T-helper 17 cell (primary cell): ENCODE results near the gene EEA1. TPM values are rescaled to one million over a fixed set of nuclear protein-coding genes. Genes with fewer than 3 reads are reported as not detected.

Source experiments
- ATAC-seq: fragments of 150-1000 bp; cut with Tn5 transposase; 2 replicates; pipeline ENCODE4 v1.10.0; 2021; ENCODE audit warnings: mild to moderate bottlenecking, moderate library complexity
- DNase-seq, 3 donors: peaks; one replicate each; pipeline versions ENCODE4 v3.0.0 to v3.0.0-alpha.2; 2020 to 2021
- H3K9me3 ChIP-seq: one replicate; pipeline ENCODE4 v1.7.0; 2013; ENCODE audit warnings: low read length, mild to moderate bottlenecking; ENCODE audit not compliant: control insufficient read depth, poor library complexity, severe bottlenecking
- H3K27ac Mint-ChIP-seq: one replicate; pipeline ENCODE4 v1.8.0; 2022; ENCODE audit warnings: mild to moderate bottlenecking, moderate library complexity, mixed read lengths
- H3K27me3 Mint-ChIP-seq: one replicate; pipeline ENCODE4 v1.8.0; 2022; ENCODE audit warnings: mixed read lengths
- H3K36me3 Mint-ChIP-seq: one replicate; pipeline ENCODE4 v1.8.0; 2022; ENCODE audit warnings: low read depth, mixed read lengths
- H3K4me1 Mint-ChIP-seq: one replicate; pipeline ENCODE4 v1.8.0; 2022; ENCODE audit warnings: mild to moderate bottlenecking, mixed read lengths
- H3K4me3 Mint-ChIP-seq: one replicate; pipeline ENCODE4 v1.8.0; 2022; ENCODE audit warnings: mild to moderate bottlenecking, moderate library complexity, mixed read lengths
- total RNA-seq, 4 donors: library from RNA in 2 of 4; stranded (reverse) in 2 of 4; gene quantifications; one replicate each; pipeline ENCODE4 v1.2.3 and lab custom pipeline; 2022 to 2026

Gene EEA1
- total RNA-seq, 2 donors from 2014 or later: 13.2 to 16.1 TPM

- H3K9me3 ChIP-seq: no peaks in the 10 kb centered on the region
- ATAC-seq (no peak), DNase-seq (no peak)
- peaks cover 8% of the 10 kb centered on the region for H3K36me3 Mint-ChIP-seq
- H3K27ac Mint-ChIP-seq: no peak overlapping the region
- H3K4me1 Mint-ChIP-seq: peaks cover 9% of the 10 kb centered on the region
- no peak overlapping the region for H3K4me3 Mint-ChIP-seq
- H3K27me3 Mint-ChIP-seq: no peaks in the 10 kb centered on the region
Measured at GRCh38 chr12:92859650-92860386, 69.3 kb downstream of the EEA1 start.

GRCh38 chr12:92857818-92858217, 71.3 kb downstream of the EEA1 start:
- peaks cover 8% of the 10 kb centered on the region for H3K36me3 Mint-ChIP-seq

GRCh38 chr12:92854344-92854743, 74.8 kb downstream of the EEA1 start:
- Mint-ChIP-seq H3K4me1 (peaks cover 2% of the 10 kb centered on the region), H3K4me3 (no peak overlapping the region), H3K36me3 (peaks cover 6% of the 10 kb centered on the region), H3K27me3 (no peaks in the 10 kb centered on the region), H3K27ac (no peak overlapping the region)
- DNase-seq: no peak
- ATAC-seq: no peak
- H3K9me3 ChIP-seq: no peaks in the 10 kb centered on the region

More at GRCh38 chr12:92857818-92858217, 71.3 kb downstream of the EEA1 start:
- no peak overlapping the region for H3K4me3 Mint-ChIP-seq
- H3K4me1 Mint-ChIP-seq: peaks cover 5% of the 10 kb centered on the region
- H3K27ac Mint-ChIP-seq: no peak overlapping the region
- DNase-seq (no peak), ATAC-seq (no peak)
- no peaks in the 10 kb centered on the region for H3K27me3 Mint-ChIP-seq
- H3K9me3 ChIP-seq: no peaks in the 10 kb centered on the region

GRCh38 chr12:92848740-92849139, 80.4 kb downstream of the EEA1 start:
- no peak overlapping the region for H3K4me3 Mint-ChIP-seq
- H3K4me1 Mint-ChIP-seq: peaks cover 4% of the 10 kb centered on the region
- H3K36me3 Mint-ChIP-seq: peaks cover 3% of the 10 kb centered on the region
- ATAC-seq: no peak
- H3K27me3 Mint-ChIP-seq: no peaks in the 10 kb centered on the region
- H3K9me3 ChIP-seq: no peaks in the 10 kb centered on the region
- no peak for DNase-seq
- no peak overlapping the region for H3K27ac Mint-ChIP-seq

GRCh38 chr12:92847368-92847767, 81.7 kb downstream of the EEA1 start:
- Mint-ChIP-seq H3K36me3 (peaks cover 3% of the 10 kb centered on the region), H3K4me3 (no peak overlapping the region), H3K27ac (no peak overlapping the region), H3K4me1 (peaks cover 4% of the 10 kb centered on the region), H3K27me3 (no peaks in the 10 kb centered on the region)
- ATAC-seq (no peak), DNase-seq (no peak)
- H3K9me3 ChIP-seq: no peaks in the 10 kb centered on the region

GRCh38 chr12:92845329-92845728, 83.8 kb downstream of the EEA1 start:
- H3K9me3 ChIP-seq: no peaks in the 10 kb centered on the region
- H3K27ac Mint-ChIP-seq: no peak overlapping the region
- peaks cover 4% of the 10 kb centered on the region for H3K4me1 Mint-ChIP-seq
- DNase-seq: no peak
- no peaks in the 10 kb centered on the region for H3K36me3 Mint-ChIP-seq
- no peak overlapping the region for H3K4me3 Mint-ChIP-seq
- H3K27me3 Mint-ChIP-seq: no peaks in the 10 kb centered on the region
- ATAC-seq: no peak

- peaks cover 4% of the 10 kb centered on the region for H3K4me1 Mint-ChIP-seq
- no peaks in the 10 kb centered on the region for H3K9me3 ChIP-seq
- H3K27ac Mint-ChIP-seq: no peak overlapping the region
- ATAC-seq (no peak), DNase-seq (no peak)
- H3K27me3 Mint-ChIP-seq: no peaks in the 10 kb centered on the region
- H3K4me3 Mint-ChIP-seq: no peak overlapping the region
- H3K36me3 Mint-ChIP-seq: no peaks in the 10 kb centered on the region
Measured at GRCh38 chr12:92844151-92844763, 84.8 kb downstream of the EEA1 start.

- DNase-seq (no peak), ATAC-seq (no peak)
- Mint-ChIP-seq H3K4me1 (peaks cover 6% of the 10 kb centered on the region), H3K4me3 (no peak overlapping the region), H3K36me3 (peaks cover 7% of the 10 kb centered on the region), H3K27me3 (no peaks in the 10 kb centered on the region), H3K27ac (no peak overlapping the region)
- no peaks in the 10 kb centered on the region for H3K9me3 ChIP-seq
Measured at GRCh38 chr12:92829686-92830282, 99.3 kb downstream of the EEA1 start.

- no peaks in the 10 kb centered on the region for H3K9me3 ChIP-seq
- ATAC-seq (no peak), DNase-seq (no peak)
- H3K4me1 Mint-ChIP-seq: peaks cover 5% of the 10 kb centered on the region
- no peaks in the 10 kb centered on the region for H3K27me3 Mint-ChIP-seq
- H3K27ac Mint-ChIP-seq: peak overlapping the region; percentile 45
- H3K36me3 Mint-ChIP-seq: peaks cover 7% of the 10 kb centered on the region
- H3K4me3 Mint-ChIP-seq: no peak overlapping the region
Measured at GRCh38 chr12:92828565-92828964, 100.5 kb downstream of the EEA1 start.

GRCh38 chr12:92827836-92828431, 101.2 kb downstream of the EEA1 start:
- H3K4me1 Mint-ChIP-seq: peaks cover 4% of the 10 kb centered on the region
- ATAC-seq (no peak), DNase-seq (no peak)
- H3K27me3 Mint-ChIP-seq: no peaks in the 10 kb centered on the region
- no peaks in the 10 kb centered on the region for H3K9me3 ChIP-seq
- no peak overlapping the region for H3K4me3 Mint-ChIP-seq
- peaks cover 7% of the 10 kb centered on the region for H3K36me3 Mint-ChIP-seq
- no peak overlapping the region for H3K27ac Mint-ChIP-seq

- peaks cover 6% of the 10 kb centered on the region for H3K36me3 Mint-ChIP-seq
- ATAC-seq (no peak), DNase-seq (no peak)
- no peak overlapping the region for H3K4me3 Mint-ChIP-seq
- no peaks in the 10 kb centered on the region for H3K9me3 ChIP-seq
- H3K4me1 Mint-ChIP-seq: no peaks in the 10 kb centered on the region
- H3K27ac Mint-ChIP-seq: no peak overlapping the region
- H3K27me3 Mint-ChIP-seq: no peaks in the 10 kb centered on the region
Measured at GRCh38 chr12:92821142-92821541, 108.0 kb downstream of the EEA1 start.

- H3K4me3 Mint-ChIP-seq: no peak overlapping the region
- no peak for ATAC-seq
Measured at GRCh38 chr12:92814584-92814983, 114.5 kb downstream of the EEA1 start.

GRCh38 chr12:92810370-92810769, 118.7 kb downstream of the EEA1 start:
- Mint-ChIP-seq H3K4me3 (no peak overlapping the region), H3K27me3 (no peaks in the 10 kb centered on the region), H3K36me3 (peaks cover 5% of the 10 kb centered on the region), H3K4me1 (no peaks in the 10 kb centered on the region), H3K27ac (no peak overlapping the region)
- H3K9me3 ChIP-seq: no peaks in the 10 kb centered on the region
- ATAC-seq (no peak), DNase-seq (no peak)

More at GRCh38 chr12:92814584-92814983, 114.5 kb downstream of the EEA1 start:
- no peak for DNase-seq
- no peaks in the 10 kb centered on the region for H3K27me3 Mint-ChIP-seq
- H3K9me3 ChIP-seq: no peaks in the 10 kb centered on the region
- H3K27ac Mint-ChIP-seq: no peak overlapping the region
- H3K36me3 Mint-ChIP-seq: peaks cover 10% of the 10 kb centered on the region
- no peaks in the 10 kb centered on the region for H3K4me1 Mint-ChIP-seq
